HEK293 (cell line): ENCODE results near the gene PDLIM5.

ENCODE experiments used
- CTCF ChIP-seq: fragments of 450-650 bp; formaldehyde crosslinking; IDR thresholded peaks from 2 replicates; pipeline ENCODE4 v1.5.1; 2016; ENCODE audit warnings: missing biosample characterization, missing genetic modification characterization
- ZBTB20 ChIP-seq: fragments of 450-650 bp; formaldehyde crosslinking; IDR thresholded peaks from 2 replicates; pipeline ENCODE4 v1.5.1; 2016; ENCODE audit warnings: missing biosample characterization, missing genetic modification characterization

- TF ChIP-seq ZBTB20 (tag by site-specific recombination) (no peak), CTCF (tag by site-specific recombination) (no peak)
Observed at GRCh38 chr4:94615451-94615850, 163.7 kb downstream of the PDLIM5 start.
